SK-N-SH (cell line): Measurements from ENCODE around the gene SSC4D. TPM values are rescaled to one million over a fixed set of nuclear protein-coding genes. Genes with fewer than 3 reads are reported as not detected.
"Not testable (repeated sequence)": the region's sequence is repeated elsewhere in the genome, so short reads cannot be mapped to it uniquely, and the experiment has no call there.

Source experiments
- CTCF ChIA-PET: fragments of 300-600, 350-600 bp; formaldehyde crosslinking; extraction: SDS; loops from one replicate; lab custom pipeline; 2021; lab: Yijun Ruan, JAX
- POLR2A ChIA-PET: fragments of 350-600 bp; sonication (Branson Sonifier 250); formaldehyde crosslinking; extraction: SDS; loops from one replicate; lab custom pipeline; 2020; ENCODE audit warnings: antibody characterized with exemption, inconsistent platforms; lab: Yijun Ruan, JAX
- DNase-seq: peaks from one replicate; pipeline ENCODE4 v3.0.0; 2012
- H2AFZ ChIP-seq: fragments of 200-600 bp; sonication (generic); 2 replicates; pipeline ENCODE4 v1.8.1; 2016; ENCODE audit warnings: antibody characterized with exemption, mild to moderate bottlenecking, low read depth
- H3F3A ChIP-seq: fragments of 200-600 bp; sonication (generic); replicated peaks from 2 replicates; pipeline ENCODE3; 2016; ENCODE audit warnings: antibody characterized with exemption, mild to moderate bottlenecking; ENCODE audit not compliant: insufficient read depth
- H3K27ac ChIP-seq, 2 experiments: fragments of 200-500 bp in 1 of 2; fragments of 200-600 bp in 1 of 2; sonication (Bioruptor generic) in 1 of 2; sonication (generic), shearing (Covaris generic) in 1 of 2; 2 replicates each; pipeline versions ENCODE4 v1.5.1 to v1.6.1; 2014 to 2016; ENCODE audit warnings: low read depth in 2 of 2, inconsistent platforms in 1 of 2, low read length in 1 of 2, mild to moderate bottlenecking in 1 of 2, mixed read lengths in 1 of 2
- H3K27me3 ChIP-seq: fragments of 200-600 bp; sonication (generic), shearing (Covaris generic); 2 replicates; pipeline ENCODE4 v1.6.1; 2016; ENCODE audit warnings: mixed run types; ENCODE audit not compliant: insufficient read depth
- H3K36me3 ChIP-seq, 2 experiments: fragments of 200-500 bp in 1 of 2; fragments of 200-600 bp in 1 of 2; sonication (Bioruptor generic) in 1 of 2; sonication (generic) in 1 of 2; replicated peaks in 1 of 2; 2 replicates each; pipeline versions ENCODE3 to v1.5.1; 2014 to 2016; ENCODE audit warnings: low read length in 1 of 2, mild to moderate bottlenecking in 1 of 2; ENCODE audit not compliant: insufficient read depth in 2 of 2, control insufficient read depth in 1 of 2
- H3K4me1 ChIP-seq, 2 experiments: fragments of 200-500 bp in 1 of 2; fragments of 200-600 bp in 1 of 2; sonication (Bioruptor generic) in 1 of 2; sonication (generic), shearing (Covaris generic) in 1 of 2; 2 replicates each; pipeline versions ENCODE4 v1.5.1 to v1.6.1; 2014 to 2016; ENCODE audit warnings: low read depth in 1 of 2, low read length in 1 of 2, mixed run types in 1 of 2; ENCODE audit not compliant: insufficient read depth in 2 of 2, control insufficient read depth in 1 of 2
- H3K4me2 ChIP-seq: fragments of 200-600 bp; sonication (generic), shearing (Covaris generic); 2 replicates; pipeline ENCODE4 v1.6.1; 2017; ENCODE audit warnings: mixed run types
- H3K4me3 ChIP-seq, 2 experiments: fragments of 200-500 bp in 1 of 2; fragments of 200-600 bp in 1 of 2; sonication (Bioruptor generic) in 1 of 2; sonication (generic), shearing (Covaris generic) in 1 of 2; 2 replicates each; pipeline versions ENCODE4 v1.5.1 to v1.8.1; 2014 to 2016; ENCODE audit warnings: low read depth in 2 of 2, inconsistent platforms in 1 of 2, low read length in 1 of 2, mild to moderate bottlenecking in 1 of 2, mixed read lengths in 1 of 2, moderate library complexity in 1 of 2
- H3K79me2 ChIP-seq: fragments of 200-600 bp; sonication (generic); 2 replicates; pipeline ENCODE4 v1.8.1; 2017; ENCODE audit warnings: mild to moderate bottlenecking; ENCODE audit not compliant: insufficient read depth
- H3K9ac ChIP-seq: fragments of 200-600 bp; sonication (generic); 2 replicates; pipeline ENCODE4 v1.6.1; 2017; ENCODE audit warnings: mixed run types
- H3K9me2 ChIP-seq: fragments of 200-600 bp; sonication (generic); 2 replicates; pipeline ENCODE4 v1.6.1; 2017; ENCODE audit warnings: mixed run types
- H3K9me3 ChIP-seq: fragments of 200-600 bp; sonication (generic); 2 replicates; pipeline ENCODE4 v1.6.1; 2017; ENCODE audit warnings: mixed run types, mild to moderate bottlenecking, moderate library complexity
- H4K20me1 ChIP-seq: fragments of 200-600 bp; sonication (generic); 2 replicates; pipeline ENCODE4 v1.6.1; 2017; ENCODE audit warnings: mild to moderate bottlenecking, mixed run types; ENCODE audit not compliant: insufficient read depth
- CHD2 ChIP-seq: fragments of 150-350 bp; IDR thresholded peaks from 2 replicates; pipeline ENCODE4 v1.6.1; 2018; ENCODE audit warnings: low read length; ENCODE audit not compliant: partially characterized antibody
- CTCF ChIP-seq: fragments of 200-600 bp; sonication (generic); IDR thresholded peaks from 2 replicates; pipeline ENCODE4 v1.6.1; 2017; ENCODE audit warnings: antibody characterized with exemption, mild to moderate bottlenecking, moderate library complexity
- ELF1 ChIP-seq: IDR thresholded peaks from 2 replicates; pipeline ENCODE4 v1.4.0; 2012
- FOSL2 ChIP-seq: IDR thresholded peaks from 2 replicates; pipeline ENCODE4 v1.4.0; 2012; ENCODE audit warnings: low read depth, mild to moderate bottlenecking, moderate library complexity, borderline replicate concordance
- GABPA ChIP-seq: IDR thresholded peaks from 2 replicates; pipeline ENCODE4 v1.4.0; 2012; ENCODE audit warnings: low read depth, mild to moderate bottlenecking
- POLR2AphosphoS5 ChIP-seq: IDR thresholded peaks from 2 replicates; pipeline ENCODE4 v1.6.1; 2012; ENCODE audit warnings: low read depth, low read length
- RXRA ChIP-seq: IDR thresholded peaks from 2 replicates; pipeline ENCODE4 v1.4.0; 2012; ENCODE audit warnings: low read depth, mild to moderate bottlenecking, borderline replicate concordance
- TAF1 ChIP-seq: IDR thresholded peaks from 2 replicates; pipeline ENCODE4 v1.6.1; 2012; ENCODE audit warnings: low read depth, mild to moderate bottlenecking, low read length, moderate library complexity, borderline replicate concordance
- TCF12 ChIP-seq: IDR thresholded peaks from 2 replicates; pipeline ENCODE4 v1.4.0; 2012
- YY1 ChIP-seq: IDR thresholded peaks from 2 replicates; pipeline ENCODE4 v1.4.0; 2012; ENCODE audit warnings: low read depth, mild to moderate bottlenecking
- WGBS: methylation state at CpG from one replicate; pipeline ENCODE4 v1.1.6; 2017; ENCODE audit warnings: low lambda C conversion rate; 5-methylcytosine and 5-hydroxymethylcytosine counted together
- polyA plus RNA-seq, 3 experiments: library from polyadenylated mRNA; depleted of rRNA; stranded (reverse); fragments of >200 nt; gene quantifications; 2 replicates each; pipeline ENCODE4 v1.2.3, GENCODE V29; 2012
- TF ChIP-seq, protein P1 (sequence below): IDR thresholded peaks from 2 replicates; pipeline ENCODE4 v1.4.0; 2012; ENCODE audit warnings: low read depth

Gene SSC4D
- polyA plus RNA-seq, 1 of the 3 experiments (the other 2 are of a cell fraction) = 2.0 TPM

DNA sequence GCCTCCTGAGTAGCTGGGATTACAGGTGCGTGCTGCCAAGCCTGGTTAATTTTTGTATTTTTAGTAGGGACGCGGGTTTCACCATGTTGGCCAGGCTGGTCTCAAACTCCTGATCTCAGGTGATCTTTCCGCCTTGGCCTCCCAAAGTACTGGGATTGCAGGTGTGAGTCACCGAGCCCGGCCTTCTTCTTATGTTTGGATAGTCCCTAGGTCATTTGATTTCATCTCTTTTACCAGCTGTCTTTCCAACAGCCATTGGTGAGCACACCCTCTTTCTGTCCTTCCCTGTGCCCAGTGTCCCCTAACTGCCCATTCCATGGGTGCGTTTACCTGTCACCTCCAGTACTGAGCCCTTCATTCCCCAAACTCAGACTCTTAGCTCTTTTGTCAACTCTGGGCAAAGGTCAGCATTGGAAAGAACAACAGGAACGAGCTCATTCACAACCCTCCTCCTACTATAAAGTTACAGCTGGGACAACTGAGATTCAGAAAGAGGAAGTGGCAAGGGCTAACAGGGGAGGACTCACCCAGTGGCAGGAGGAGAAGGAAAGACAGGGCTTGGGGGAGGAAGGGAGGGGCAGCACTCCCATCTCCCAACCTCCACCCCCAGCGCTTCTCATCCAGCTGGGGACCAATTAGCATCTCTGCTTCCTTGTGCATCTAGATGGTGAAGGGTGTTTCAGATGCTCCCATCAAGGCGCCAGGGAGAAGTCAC lies 5.6 kb downstream of the SSC4D start:
- no peak overlapping the region for H3K9ac ChIP-seq
- no peaks in the 10 kb centered on the region for H3K9me3 ChIP-seq
- no peaks in the 10 kb centered on the region for H3K79me2 ChIP-seq
- no peak overlapping the region for H2AFZ ChIP-seq
- H3K27me3 ChIP-seq = no peaks in the 10 kb centered on the region
- peaks cover 8% of the 10 kb centered on the region for H3F3A ChIP-seq
- H3K4me1 ChIP-seq = no peaks in the 10 kb centered on the region
- H3K36me3 ChIP-seq = no peaks in the 10 kb centered on the region
- ChIA-PET CTCF (interaction anchor here (1.4 kb wide), 1 partner anchor 23 kb away, joined by 3 read pairs; no protein-coding TSS in a partner anchor), POLR2A (no interaction called here)
- DNase-seq = no peak
- H4K20me1 ChIP-seq = no peaks in the 10 kb centered on the region
- H3K4me2 ChIP-seq = no peak overlapping the region
- no peak overlapping the region for H3K4me3 ChIP-seq
- H3K27ac ChIP-seq = no peak overlapping the region
- 93% methylated on average over 10 of the region's 10 CpGs for WGBS
- no peaks in the 10 kb centered on the region for H3K9me2 ChIP-seq
- TF ChIP-seq, protein P1, sequence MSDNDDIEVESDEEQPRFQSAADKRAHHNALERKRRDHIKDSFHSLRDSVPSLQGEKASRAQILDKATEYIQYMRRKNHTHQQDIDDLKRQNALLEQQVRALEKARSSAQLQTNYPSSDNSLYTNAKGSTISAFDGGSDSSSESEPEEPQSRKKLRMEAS = no peak
- TF ChIP-seq GABPA (no peak), CHD2 (no peak), TCF12 (no peak), ELF1 (no peak), YY1 (no peak), FOSL2 (no peak), POLR2AphosphoS5 (no peak), RXRA (no peak), TAF1 (no peak), CTCF (no peak)

DNA sequence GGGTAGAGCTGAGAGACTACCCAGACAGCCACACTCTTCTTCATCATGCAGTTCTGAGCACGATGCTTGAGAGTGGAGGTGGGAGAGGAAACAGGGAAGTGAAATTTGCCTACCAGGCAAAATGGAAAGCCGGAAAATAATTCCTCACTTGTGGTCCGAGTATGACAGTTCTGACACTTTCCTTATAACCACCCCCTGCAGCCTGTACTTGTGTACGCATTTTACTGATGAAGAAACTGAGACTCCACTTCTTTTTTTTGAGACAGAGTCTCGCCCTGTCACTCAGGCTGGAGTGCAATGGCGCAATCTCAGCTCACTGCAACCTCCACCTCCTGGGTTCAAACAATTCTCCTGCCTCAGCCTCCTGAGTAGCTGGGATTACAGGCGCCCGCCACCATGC lies 6.4 kb downstream of the SSC4D start:
- POLR2A ChIA-PET, H3K9me2 ChIP-seq, H3K4me3 ChIP-seq, H3K9me3 ChIP-seq, DNase-seq, H3K27ac ChIP-seq, H3F3A ChIP-seq, H3K4me2 ChIP-seq, H4K20me1 ChIP-seq, H3K36me3 ChIP-seq, H2AFZ ChIP-seq, H3K9ac ChIP-seq, H3K79me2 ChIP-seq, H3K27me3 ChIP-seq, H3K4me1 ChIP-seq, CTCF ChIA-PET: not testable (repeated sequence)
- 89% methylated on average over 8 of the region's 8 CpGs for WGBS
